GM18502 (cell line): ENCODE data around the gene GRPEL2.

Experiments used
- ATAC-seq: cut with Tn5 transposase; IDR thresholded peaks from one replicate; pipeline ENCODE4 v1.9.1; 2021; ENCODE audit warnings: mild to moderate bottlenecking; ENCODE audit not compliant: unreplicated experiment, poor library complexity

The GRPEL2 gene

DNA sequence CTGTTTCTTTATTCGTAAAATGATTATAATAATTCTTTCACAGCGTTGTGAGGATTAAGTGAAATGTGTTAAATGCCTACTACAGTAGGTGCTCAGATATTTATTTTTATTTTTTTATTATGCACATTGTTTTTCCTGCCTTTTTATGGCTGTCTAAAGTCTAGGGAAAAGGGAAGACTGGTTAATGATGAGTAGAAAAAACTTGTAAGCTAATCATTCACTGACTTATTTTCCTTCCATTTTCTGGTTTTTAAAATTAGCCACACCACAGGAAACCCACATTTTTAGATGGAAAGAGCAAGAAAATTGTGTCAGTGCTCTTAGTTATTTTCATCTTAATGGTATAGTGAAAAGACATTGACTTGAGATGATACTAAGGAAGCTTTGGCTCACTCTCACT, 8.6 kb downstream of the GRPEL2 start:
- ATAC-seq, result no peak

DNA sequence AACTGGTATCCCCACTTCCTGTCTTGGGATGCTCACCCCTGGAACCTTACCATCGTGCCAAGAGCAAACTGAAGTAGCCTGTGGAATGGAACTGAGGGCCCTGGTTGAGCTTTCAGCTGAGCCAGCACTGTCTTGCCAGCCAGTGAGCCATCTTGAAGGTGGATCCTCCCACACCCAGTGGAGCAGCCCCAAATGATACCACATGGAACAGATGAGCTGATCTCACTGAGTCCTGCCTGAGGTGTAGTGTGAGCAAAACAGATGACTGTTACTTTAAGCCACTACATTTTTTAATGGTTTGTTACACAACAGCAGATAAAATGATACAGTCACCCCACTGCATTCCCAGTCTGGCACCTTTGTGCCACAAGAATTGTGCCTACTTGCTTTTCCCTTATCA, 10.4 kb downstream of the GRPEL2 start:
- no peak for ATAC-seq

DNA sequence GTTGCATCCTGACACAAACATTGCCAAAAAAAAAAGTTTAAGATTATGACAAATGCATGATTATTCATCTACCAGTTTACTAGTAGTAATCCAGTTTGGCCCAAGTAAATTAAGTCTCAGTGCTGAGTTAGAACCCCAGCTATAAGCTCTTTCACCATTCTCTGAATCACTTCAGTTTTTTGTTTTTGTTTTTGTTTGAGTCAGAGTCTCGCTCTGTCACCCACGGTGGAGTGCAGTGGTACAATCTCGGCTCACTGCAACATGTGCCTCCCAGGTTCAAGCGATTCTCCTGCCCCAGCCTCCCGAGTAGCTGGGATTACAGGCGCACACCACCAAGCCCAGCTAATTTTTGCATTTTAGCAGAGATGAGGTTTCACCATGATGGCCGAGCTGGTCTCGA, 11.1 kb downstream of the GRPEL2 start:
- ATAC-seq, result no peak

DNA sequence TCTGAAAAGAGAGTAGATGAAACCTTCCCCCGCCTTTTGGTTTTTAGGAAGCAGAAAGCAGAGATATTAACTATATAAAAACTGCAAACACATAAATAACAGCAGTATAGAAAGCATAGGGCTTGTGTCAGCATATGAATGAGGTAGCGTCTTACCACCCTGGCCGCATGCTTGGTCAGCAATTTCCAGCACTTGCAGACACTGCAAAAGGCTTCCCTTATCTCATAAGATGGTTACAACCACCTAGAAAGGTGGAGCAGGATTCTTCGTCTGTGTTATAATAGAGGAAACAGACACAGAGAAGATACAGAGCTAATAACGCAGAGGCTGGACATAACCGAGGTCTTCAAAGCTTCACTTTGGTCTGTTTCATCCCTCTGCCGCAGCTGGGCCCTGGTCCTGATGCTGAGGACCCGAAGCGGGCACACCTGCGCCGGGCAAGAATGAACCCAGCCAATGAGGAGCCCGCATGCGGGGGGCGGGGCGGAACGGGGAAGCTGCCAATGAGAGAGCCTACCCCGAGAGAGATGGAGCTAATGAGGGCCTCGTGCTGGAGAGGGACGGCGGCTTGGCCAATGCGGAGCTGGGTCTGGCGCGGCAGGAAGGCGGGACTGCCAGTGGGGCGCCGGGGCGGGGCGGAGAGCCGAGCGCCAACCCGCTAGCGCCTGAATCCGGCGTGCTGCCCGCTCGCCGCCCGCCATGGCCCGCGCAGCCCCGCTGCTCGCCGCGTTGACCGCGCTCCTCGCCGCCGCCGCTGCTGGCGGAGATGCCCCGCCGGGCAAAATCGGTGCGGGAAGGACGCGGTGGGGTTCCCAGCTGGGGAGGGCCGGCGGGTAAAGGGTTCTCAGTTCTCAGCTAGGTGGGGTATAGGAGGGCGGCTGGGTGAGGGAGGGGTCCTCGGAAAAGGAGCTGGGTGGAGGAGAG, 12.3 kb downstream of the GRPEL2 start, which contains the start of gene PCYOX1L:
Gene PCYOX1L (plus strand): TSS at position 677 of the 924 bp plus-strand sequence. CDS start 23 bp downstream, at position 700.
- peak; percentile 99 for ATAC-seq

DNA sequence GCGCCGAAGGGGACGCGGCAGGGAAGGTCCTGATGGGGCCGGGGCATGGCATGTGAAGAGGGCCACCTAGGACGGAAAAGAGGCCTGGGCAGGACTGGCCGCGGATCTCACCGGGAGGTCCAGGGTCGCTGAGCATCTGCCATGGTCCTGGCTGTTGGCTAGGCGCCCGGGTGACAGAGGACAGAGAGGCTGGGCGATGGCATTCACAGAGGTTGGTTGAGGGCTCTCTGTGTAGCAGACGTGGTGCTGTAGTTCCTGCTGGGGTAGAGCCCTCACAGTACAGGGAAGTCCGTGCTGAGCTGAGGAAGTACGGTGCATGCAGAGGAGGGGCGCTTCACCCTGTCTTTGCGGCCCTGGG, 13.0 kb downstream of the GRPEL2 start:
- peak; percentile 11 for ATAC-seq

DNA sequence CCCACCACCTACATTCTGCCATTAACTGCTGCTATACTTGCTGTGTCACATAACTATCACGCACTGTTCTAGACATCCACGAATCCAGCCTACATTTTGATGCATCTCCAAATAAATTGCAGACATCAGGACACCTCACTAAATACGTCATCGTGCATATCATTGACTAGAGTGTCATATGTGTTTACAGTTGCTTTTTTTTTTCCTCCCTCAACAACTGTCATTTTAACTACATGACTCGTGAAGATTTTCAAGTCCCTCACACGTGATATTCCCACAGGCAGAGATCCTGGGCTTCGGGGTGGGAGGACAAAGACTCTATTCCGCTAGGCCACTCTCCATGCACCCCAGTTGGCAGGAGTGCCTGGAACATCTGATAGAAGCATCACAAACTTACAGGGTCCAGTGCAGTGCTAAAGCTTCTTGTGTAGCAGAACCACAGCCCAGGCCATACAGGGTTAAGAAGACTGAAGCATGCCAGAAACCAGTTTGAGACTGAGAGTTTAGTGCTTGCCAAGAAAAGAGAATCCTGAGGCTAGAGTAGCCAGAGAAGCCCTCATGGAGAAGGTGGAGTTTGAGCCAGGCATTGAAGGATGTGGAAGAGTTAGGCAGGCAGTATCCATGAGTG, 13.7 kb downstream of the GRPEL2 start:
- no peak for ATAC-seq

DNA sequence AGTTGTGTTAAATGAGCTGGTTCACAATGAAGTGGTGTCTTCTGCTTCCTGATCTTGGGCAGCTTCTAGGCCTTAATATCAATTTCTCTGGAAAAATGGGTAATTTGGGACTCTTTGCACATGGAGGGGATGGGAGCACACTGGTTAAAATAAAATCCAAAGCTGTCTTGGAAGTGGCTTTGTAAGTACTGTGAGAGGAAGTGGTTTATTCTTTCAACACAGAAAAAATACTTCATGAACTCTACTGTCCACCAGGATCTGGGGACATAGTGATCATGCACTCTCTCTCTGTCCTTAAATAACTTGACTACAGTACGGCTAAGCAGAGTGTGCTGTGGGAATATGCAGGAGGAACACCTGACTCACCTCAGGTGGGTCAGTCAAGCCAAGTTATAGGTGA, 15.0 kb downstream of the GRPEL2 start:
- ATAC-seq, result no peak

DNA sequence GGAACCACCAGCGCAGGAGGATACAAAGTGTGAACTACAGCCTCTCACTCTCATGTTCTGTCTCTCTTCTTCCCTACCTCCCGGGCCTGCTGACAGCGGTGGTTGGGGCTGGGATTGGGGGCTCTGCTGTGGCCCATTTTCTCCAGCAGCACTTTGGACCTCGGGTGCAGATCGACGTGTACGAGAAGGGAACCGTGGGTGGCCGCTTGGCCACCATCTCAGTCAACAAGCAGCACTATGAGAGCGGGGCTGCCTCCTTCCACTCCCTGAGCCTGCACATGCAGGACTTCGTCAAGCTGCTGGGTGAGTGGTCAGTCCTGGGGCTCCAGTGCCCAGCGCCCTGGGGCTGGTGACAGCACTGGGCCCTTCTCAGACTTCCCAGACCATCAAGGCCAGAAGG, 17.2 kb downstream of the GRPEL2 start:
- no peak for ATAC-seq

DNA sequence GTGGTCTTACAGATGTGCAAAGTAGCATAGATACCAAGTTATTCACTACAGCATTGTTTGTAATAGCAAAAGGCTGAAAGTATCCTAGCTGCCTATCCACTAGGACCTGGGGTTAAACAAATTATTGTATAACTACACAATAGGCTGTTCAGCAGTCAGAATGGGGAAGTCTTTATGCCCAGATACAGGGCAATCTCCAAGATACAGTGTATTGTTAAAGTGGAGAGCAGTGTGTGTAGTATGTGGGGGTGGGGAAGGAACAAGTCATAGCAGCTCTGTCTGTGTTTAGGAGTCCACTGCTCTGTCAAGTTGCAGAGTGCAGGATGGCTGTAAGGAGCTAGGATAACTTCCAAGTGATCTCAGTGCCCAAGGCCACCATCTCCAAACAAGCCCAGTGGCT, 18.1 kb downstream of the GRPEL2 start:
- ATAC-seq, result no peak

DNA sequence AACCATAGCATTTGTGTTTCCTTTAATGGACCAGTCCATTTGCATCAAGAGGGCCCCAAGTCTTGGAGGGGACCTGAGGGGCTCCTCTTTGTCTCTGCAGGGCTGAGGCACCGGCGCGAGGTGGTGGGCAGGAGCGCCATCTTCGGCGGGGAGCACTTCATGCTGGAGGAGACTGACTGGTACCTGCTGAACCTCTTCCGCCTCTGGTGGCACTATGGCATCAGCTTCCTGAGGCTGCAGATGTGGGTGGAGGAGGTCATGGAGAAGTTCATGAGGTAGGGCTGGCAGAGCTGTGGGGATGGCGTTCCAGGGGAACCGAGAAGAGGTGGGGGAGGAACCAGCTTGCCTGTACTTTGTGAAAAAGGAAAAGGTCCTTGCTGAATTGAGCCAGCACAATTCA, 18.6 kb downstream of the GRPEL2 start:
- ATAC-seq, result no peak

DNA sequence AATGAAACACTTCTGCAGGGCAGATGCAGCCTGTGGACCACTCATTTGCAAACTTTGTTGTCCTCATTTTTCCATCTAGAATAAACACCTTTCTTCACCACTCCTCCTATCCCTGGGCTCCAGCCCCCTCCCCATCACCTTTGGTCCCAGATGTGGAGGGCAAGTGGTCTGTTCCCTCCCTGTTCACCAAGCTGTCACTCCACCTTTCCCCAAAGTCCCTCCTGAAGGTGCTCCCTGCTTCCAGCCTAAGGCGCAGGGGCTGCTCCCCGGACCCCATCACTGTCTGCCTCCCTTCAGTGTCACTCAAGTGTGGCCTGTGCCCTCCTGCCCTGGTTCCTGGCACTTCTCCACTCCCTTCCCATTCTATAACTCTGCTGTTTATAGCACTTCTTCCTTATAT, 19.4 kb downstream of the GRPEL2 start:
- no peak for ATAC-seq

DNA sequence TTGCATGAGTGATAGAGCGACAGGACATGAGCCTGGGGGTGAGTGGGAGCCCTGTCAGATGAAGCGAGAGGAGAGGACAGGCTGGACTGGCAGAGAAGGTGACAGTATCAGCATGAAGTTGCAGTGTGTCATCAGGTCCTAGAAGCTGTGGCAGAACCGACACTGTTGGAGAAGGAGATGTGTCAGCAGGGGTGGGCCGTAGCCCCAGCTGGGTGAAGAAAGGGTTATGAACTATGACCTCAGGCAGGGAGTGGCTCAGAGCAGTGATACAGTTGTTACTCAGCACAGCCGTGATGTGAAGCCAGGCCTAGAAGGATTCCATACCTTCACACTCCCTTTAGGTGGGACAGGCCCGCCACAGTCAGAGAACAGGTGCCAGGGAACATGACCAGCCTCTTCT, 20.1 kb downstream of the GRPEL2 start:
- no peak for ATAC-seq

DNA sequence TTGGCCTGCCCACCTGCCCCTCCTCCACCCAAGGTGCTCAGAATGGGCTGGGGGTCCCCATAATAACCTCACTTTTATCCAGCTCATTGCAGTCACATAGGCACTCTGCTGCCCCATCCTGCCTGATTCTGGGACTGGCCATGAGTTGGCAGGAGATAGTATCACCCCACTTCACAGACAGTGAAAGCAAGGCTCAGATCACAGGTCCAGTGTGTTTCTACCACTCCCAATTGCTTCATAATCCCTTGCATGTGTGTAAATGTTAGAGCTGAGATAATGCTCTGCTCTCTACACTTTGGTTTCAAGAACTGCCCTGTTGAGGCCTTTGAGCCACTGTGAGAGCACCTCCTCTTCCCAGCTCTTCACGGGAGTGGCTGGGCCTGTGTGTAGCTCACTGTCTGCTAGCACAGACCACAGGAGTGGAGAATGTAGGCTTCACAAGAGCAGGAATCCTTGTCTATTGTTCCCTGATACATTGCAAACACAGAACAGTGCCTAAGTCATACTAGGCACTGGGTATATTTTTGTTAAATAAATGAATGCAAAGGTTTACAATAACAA, 20.9 kb downstream of the GRPEL2 start:
- ATAC-seq, result no peak

DNA sequence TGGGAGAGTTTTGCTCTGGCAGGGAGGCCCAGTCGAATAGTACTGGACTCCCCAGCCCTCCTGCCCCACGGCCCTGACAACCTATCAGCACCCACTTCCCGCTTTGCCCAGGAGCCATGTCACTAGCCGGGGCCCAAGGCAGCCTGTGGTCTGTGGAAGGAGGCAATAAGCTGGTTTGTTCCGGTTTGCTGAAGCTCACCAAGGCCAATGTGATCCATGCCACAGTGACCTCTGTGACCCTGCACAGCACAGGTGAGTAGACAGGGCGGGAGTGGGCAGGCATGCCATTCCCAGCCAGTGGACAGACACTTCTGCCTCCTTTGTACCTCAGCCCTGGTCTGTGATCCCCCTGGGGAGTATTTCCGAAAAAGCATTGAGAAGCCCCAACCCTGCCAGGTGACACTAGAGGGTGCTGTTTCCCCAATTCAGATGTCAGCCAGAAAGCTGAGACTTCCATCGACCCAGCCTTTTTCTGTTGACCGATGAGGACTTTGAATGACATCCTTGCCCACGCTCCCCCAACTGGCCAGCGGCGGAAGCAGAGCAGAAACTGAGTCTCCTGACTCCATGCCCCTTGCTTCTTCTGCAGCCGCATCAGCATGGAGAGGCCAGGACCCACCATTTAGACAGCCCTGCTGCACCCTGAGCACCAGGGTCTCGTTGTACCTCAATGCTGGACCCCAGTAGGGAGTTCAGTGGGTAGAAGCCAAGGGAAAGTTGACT, 22.1 kb downstream of the GRPEL2 start:
- peak; percentile 77 for ATAC-seq

DNA sequence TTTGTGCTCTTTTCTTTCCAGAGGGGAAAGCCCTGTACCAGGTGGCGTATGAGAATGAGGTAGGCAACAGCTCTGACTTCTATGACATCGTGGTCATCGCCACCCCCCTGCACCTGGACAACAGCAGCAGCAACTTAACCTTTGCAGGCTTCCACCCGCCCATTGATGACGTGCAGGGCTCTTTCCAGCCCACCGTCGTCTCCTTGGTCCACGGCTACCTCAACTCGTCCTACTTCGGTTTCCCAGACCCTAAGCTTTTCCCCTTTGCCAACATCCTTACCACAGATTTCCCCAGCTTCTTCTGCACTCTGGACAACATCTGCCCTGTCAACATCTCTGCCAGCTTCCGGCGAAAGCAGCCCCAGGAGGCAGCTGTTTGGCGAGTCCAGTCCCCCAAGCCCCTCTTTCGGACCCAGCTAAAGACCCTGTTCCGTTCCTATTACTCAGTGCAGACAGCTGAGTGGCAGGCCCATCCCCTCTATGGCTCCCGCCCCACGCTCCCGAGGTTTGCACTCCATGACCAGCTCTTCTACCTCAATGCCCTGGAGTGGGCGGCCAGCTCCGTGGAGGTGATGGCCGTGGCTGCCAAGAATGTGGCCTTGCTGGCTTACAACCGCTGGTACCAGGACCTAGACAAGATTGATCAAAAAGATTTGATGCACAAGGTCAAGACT, 22.8 kb downstream of the GRPEL2 start:
- no peak for ATAC-seq

DNA sequence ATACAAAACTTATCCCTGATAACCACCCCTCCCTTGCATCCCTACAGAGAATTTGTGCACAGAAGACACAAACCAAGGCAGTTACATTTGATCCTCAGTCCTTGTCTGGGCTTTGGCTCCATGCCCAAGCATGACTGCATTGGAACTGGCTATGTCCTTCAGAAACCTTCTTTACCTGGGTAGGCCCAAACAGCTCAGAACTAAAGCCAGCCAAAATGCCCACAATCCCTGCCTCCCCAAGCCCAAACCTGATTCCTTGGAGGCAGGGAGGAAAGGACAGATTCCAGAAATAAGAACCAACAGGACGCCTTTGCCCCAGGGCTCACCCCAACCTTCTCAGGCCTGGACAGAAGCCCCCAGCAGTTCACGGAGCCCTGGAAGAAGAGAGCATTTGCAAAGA, 25.6 kb downstream of the GRPEL2 start:
- no peak for ATAC-seq

DNA sequence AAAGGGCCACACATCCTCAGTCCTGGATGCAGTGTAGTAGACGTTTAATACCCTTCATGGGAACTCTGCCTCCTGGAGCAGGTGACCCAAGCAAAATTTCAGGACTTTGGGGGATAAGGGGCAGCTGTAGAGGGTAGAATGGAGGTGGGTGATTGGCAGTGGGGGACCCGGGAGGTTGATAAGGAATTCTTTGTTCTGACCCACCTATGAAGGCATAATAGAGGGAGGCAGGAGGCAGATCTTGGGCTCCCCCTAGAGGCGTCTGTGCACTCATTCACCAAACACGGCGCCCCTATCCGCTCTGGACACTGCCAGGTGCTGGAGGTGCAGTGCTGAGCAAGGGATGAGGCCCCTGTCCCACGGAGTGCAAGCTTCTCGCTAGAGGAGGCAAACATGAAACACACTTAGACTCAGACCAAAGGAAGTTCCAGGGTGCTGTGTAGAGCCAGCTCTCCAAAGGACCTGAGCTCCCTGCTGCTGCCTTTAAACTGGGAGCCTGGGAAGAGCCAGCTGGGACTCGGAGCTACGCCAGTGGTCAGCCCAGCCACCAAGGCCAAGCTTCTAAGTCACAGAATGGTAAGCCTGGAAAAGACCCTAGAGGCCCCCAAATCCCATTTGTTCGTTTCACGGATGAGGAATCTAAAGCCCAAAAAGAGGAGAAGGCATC, 26.1 kb downstream of the GRPEL2 start:
- peak; percentile 87 for ATAC-seq

DNA sequence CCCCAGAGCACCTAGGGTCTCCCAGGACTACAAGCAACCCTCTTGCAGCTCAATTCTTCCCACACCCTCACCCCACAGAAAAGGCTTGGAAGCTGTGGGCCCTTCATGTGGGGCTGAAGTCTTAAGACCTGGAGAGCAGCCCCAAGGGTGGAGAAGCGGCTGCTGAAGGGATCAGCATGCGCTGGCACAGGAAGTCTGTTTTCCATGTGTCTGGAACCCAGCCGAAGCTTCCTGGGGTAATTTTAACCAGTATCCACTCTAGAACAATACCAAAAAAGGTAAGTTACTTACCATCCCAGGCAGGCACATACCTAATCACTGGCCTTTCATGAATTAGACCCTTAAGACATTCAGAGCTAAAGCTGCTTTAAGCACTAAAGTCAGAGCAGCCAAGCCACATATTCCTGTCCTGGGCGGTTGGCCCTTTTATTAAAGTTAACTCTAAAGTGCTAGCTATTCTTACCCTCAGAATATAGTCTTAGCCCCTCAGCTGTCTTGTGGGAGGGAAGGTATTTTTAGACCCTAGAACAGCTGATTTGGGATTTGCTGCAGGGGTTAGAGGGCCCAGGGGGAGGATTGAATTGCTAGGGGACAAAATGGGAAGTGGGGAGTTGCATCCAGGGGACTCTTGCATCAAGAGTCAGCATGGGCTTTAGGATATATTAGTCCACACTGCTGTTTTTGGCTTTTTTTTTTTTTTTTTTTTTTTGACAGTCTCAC, 26.9 kb downstream of the GRPEL2 start:
- ATAC-seq, result no peak

DNA sequence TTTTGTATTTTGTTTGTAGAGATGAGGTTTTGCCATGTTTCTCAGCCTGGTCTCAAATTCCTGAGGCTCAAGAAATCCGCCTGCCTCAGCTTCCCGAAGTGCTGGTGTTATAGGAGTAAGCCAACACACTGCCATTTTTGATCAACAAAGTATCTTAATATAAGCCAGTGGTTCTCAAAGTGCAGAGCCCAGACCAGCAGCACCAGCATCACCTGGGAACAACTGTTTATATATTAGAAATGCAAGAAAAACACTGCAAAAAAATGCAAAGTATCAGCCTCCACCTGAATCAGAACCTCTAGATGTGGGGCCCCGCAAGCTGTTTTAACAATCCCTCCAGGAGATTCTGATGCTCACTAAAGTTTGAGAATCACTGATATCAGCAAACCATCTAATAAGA, 27.6 kb downstream of the GRPEL2 start:
- no peak for ATAC-seq
